Measurements from ENCODE around the gene DAP. TPM values are rescaled to one million over a fixed set of nuclear protein-coding genes. Genes with fewer than 3 reads are reported as not detected.

DAP gene
- total and polyA plus RNA-seq, 2 of the 4 experiments (the other 2 are of a cell fraction), result 49.6 to 189 TPM

DNA sequence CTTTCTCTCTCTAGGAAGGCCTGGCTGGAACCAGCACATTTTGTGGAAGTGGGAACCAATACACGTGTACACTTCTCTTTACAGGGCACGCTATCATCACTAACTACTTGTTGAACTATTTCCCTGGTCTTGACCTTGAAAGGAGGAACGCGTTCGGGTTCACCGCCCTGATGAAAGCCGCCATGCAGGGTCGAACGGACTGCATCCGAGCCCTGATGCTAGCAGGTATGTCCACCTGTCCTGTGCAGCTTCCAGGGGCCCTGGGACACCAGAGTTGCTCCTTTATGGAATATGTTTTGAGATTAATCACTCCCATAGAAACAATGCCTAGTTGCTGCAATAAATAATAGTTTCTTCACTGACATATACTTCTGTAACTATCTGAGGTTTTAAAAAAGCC, 123.1 kb downstream of the DAP start:
- no peak overlapping the region for H2AK5ac ChIP-seq (ENCODE audit: low read depth, low read length)
- no peak overlapping the region for H2AK9ac ChIP-seq (replicated peaks; ENCODE audit: low read depth, low read length, poor library complexity)
- H3K4me1 ChIP-seq (ENCODE audit: control insufficient read depth, insufficient read depth, low read length), result peaks cover 7% of the 10 kb centered on the region
- no peak overlapping the region for H4K5ac ChIP-seq (ENCODE audit: low read depth, low read length)
- H3K14ac ChIP-seq (replicated peaks; ENCODE audit: low read depth, low read length), result no peak overlapping the region
- no peak overlapping the region for H2BK120ac ChIP-seq (ENCODE audit: low read depth, low read length)
- dilution Hi-C loops (cut with HindIII; ENCODE audit: low sequenced_read_pairs, unreplicated experiment) (no loop called here), in situ Hi-C loops (cut with MboI; ENCODE audit: low sequenced_read_pairs) (no loop called here), intact Hi-C loops (cut with micrococcal nuclease) (no loop called here)
- H3K36me3 ChIP-seq (ENCODE audit: control insufficient read depth, insufficient read depth, low read length), result peaks cover 19% of the 10 kb centered on the region
- H3K4me2 ChIP-seq (ENCODE audit: low read depth, low read length), result no peak overlapping the region
- H3K27me3 ChIP-seq (ENCODE audit: control insufficient read depth, insufficient read depth, low read length), result no peaks in the 10 kb centered on the region
- no peak overlapping the region for H3K4me3 ChIP-seq (ENCODE audit: insufficient read depth, low read depth, low read length)
- WGBS, 2 experiments (ENCODE audit: extremely low coverage in 2 of 2, insufficient read length in 1 of 2), result 40% methylated on average over 2 of the region's 10 CpGs; no CpG with 5 or more reads in 1 of the 2 experiments
- no peak overlapping the region for H3K23ac ChIP-seq (ENCODE audit: low read depth, low read length)
- POLR2A ChIA-PET (ENCODE audit: unreplicated experiment), result no interaction called here
- no peak overlapping the region for H2BK20ac ChIP-seq (ENCODE audit: low read depth, low read length)
- H4K20me1 ChIP-seq (ENCODE audit: insufficient read depth, low read length), result peaks cover 45% of the 10 kb centered on the region
- H2BK15ac ChIP-seq (ENCODE audit: low read depth, low read length), result no peak overlapping the region
- no peak for DNase-seq
- no peaks in the 10 kb centered on the region for H3K9me3 ChIP-seq (ENCODE audit: control insufficient read depth, insufficient read depth, low read length)
- H3K79me1 ChIP-seq (ENCODE audit: low read depth in 1 of 2, low read length in 2 of 2), result peaks cover 25 to 56% of the 10 kb centered on the region in 2 experiments
- no peak for ATAC-seq (ENCODE audit: low read depth)
- CTCF ChIA-PET, result no interaction called here
- no peak for TF ChIP-seq RFX5 (IDR thresholded peaks at IDR 0.05; ENCODE audit: low read depth, low read length)
- TF ChIP-seq, protein P1, sequence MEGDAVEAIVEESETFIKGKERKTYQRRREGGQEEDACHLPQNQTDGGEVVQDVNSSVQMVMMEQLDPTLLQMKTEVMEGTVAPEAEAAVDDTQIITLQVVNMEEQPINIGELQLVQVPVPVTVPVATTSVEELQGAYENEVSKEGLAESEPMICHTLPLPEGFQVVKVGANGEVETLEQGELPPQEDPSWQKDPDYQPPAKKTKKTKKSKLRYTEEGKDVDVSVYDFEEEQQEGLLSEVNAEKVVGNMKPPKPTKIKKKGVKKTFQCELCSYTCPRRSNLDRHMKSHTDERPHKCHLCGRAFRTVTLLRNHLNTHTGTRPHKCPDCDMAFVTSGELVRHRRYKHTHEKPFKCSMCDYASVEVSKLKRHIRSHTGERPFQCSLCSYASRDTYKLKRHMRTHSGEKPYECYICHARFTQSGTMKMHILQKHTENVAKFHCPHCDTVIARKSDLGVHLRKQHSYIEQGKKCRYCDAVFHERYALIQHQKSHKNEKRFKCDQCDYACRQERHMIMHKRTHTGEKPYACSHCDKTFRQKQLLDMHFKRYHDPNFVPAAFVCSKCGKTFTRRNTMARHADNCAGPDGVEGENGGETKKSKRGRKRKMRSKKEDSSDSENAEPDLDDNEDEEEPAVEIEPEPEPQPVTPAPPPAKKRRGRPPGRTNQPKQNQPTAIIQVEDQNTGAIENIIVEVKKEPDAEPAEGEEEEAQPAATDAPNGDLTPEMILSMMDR (conservative IDR thresholded peaks at IDR 0.05; ENCODE audit: low read depth, low read length), result no peak
- H2AFZ ChIP-seq (replicated peaks; ENCODE audit: low read length, poor library complexity), result no peak overlapping the region
- no peak overlapping the region for H4K91ac ChIP-seq (ENCODE audit: insufficient read depth, low read depth, low read length)
- H3K4ac ChIP-seq (ENCODE audit: low read depth, low read length), result no peak overlapping the region
- H3K27ac ChIP-seq (ENCODE audit: insufficient read depth, low read length), result no peak overlapping the region
- no peak overlapping the region for H4K8ac ChIP-seq (ENCODE audit: low read depth in 2 of 2, low read length in 2 of 2)
- BruUV-seq (replicated peaks), result no TSS peak
- H3K9ac ChIP-seq (ENCODE audit: low read depth, low read length), result no peak overlapping the region
- H3K18ac ChIP-seq (ENCODE audit: low read depth, low read length), result no peak overlapping the region
- no peak overlapping the region for H3K56ac ChIP-seq (ENCODE audit: extremely low read depth, insufficient read depth, low read length)
- H3K9me1 ChIP-seq (ENCODE audit: insufficient read depth, low read length), result peaks cover 12% of the 10 kb centered on the region
- no peak overlapping the region for H2BK5ac ChIP-seq (ENCODE audit: low read depth, low read length, poor library complexity, severe bottlenecking)
